SK-N-SH (cell line): ENCODE data around the gene TOMM22. TPM values are rescaled to one million over a fixed set of nuclear protein-coding genes. Genes with fewer than 3 reads are reported as not detected.

Experiments
- CTCF ChIA-PET: fragments of 300-600, 350-600 bp; formaldehyde crosslinking; extraction: SDS; loops from one replicate; lab custom pipeline; 2021; lab: Yijun Ruan, JAX
- POLR2A ChIA-PET: fragments of 350-600 bp; sonication (Branson Sonifier 250); formaldehyde crosslinking; extraction: SDS; loops from one replicate; lab custom pipeline; 2020; ENCODE audit warnings: antibody characterized with exemption, inconsistent platforms; lab: Yijun Ruan, JAX
- DNase-seq: peaks from one replicate; pipeline ENCODE4 v3.0.0; 2012
- H2AFZ ChIP-seq: fragments of 200-600 bp; sonication (generic); 2 replicates; pipeline ENCODE4 v1.8.1; 2016; ENCODE audit warnings: antibody characterized with exemption, mild to moderate bottlenecking, low read depth
- H3F3A ChIP-seq: fragments of 200-600 bp; sonication (generic); replicated peaks from 2 replicates; pipeline ENCODE3; 2016; ENCODE audit warnings: antibody characterized with exemption, mild to moderate bottlenecking; ENCODE audit not compliant: insufficient read depth
- H3K27ac ChIP-seq, 2 experiments: fragments of 200-500 bp in 1 of 2; fragments of 200-600 bp in 1 of 2; sonication (Bioruptor generic) in 1 of 2; sonication (generic), shearing (Covaris generic) in 1 of 2; 2 replicates each; pipeline versions ENCODE4 v1.5.1 to v1.6.1; 2014 to 2016; ENCODE audit warnings: low read depth in 2 of 2, inconsistent platforms in 1 of 2, low read length in 1 of 2, mild to moderate bottlenecking in 1 of 2, mixed read lengths in 1 of 2
- H3K27me3 ChIP-seq: fragments of 200-600 bp; sonication (generic), shearing (Covaris generic); 2 replicates; pipeline ENCODE4 v1.6.1; 2016; ENCODE audit warnings: mixed run types; ENCODE audit not compliant: insufficient read depth
- H3K36me3 ChIP-seq, 2 experiments: fragments of 200-500 bp in 1 of 2; fragments of 200-600 bp in 1 of 2; sonication (Bioruptor generic) in 1 of 2; sonication (generic) in 1 of 2; replicated peaks in 1 of 2; 2 replicates each; pipeline versions ENCODE3 to v1.5.1; 2014 to 2016; ENCODE audit warnings: low read length in 1 of 2, mild to moderate bottlenecking in 1 of 2; ENCODE audit not compliant: insufficient read depth in 2 of 2, control insufficient read depth in 1 of 2
- H3K4me1 ChIP-seq, 2 experiments: fragments of 200-500 bp in 1 of 2; fragments of 200-600 bp in 1 of 2; sonication (Bioruptor generic) in 1 of 2; sonication (generic), shearing (Covaris generic) in 1 of 2; 2 replicates each; pipeline versions ENCODE4 v1.5.1 to v1.6.1; 2014 to 2016; ENCODE audit warnings: low read depth in 1 of 2, low read length in 1 of 2, mixed run types in 1 of 2; ENCODE audit not compliant: insufficient read depth in 2 of 2, control insufficient read depth in 1 of 2
- H3K4me2 ChIP-seq: fragments of 200-600 bp; sonication (generic), shearing (Covaris generic); 2 replicates; pipeline ENCODE4 v1.6.1; 2017; ENCODE audit warnings: mixed run types
- H3K4me3 ChIP-seq, 2 experiments: fragments of 200-500 bp in 1 of 2; fragments of 200-600 bp in 1 of 2; sonication (Bioruptor generic) in 1 of 2; sonication (generic), shearing (Covaris generic) in 1 of 2; 2 replicates each; pipeline versions ENCODE4 v1.5.1 to v1.8.1; 2014 to 2016; ENCODE audit warnings: low read depth in 2 of 2, inconsistent platforms in 1 of 2, low read length in 1 of 2, mild to moderate bottlenecking in 1 of 2, mixed read lengths in 1 of 2, moderate library complexity in 1 of 2
- H3K79me2 ChIP-seq: fragments of 200-600 bp; sonication (generic); 2 replicates; pipeline ENCODE4 v1.8.1; 2017; ENCODE audit warnings: mild to moderate bottlenecking; ENCODE audit not compliant: insufficient read depth
- H3K9ac ChIP-seq: fragments of 200-600 bp; sonication (generic); 2 replicates; pipeline ENCODE4 v1.6.1; 2017; ENCODE audit warnings: mixed run types
- H3K9me2 ChIP-seq: fragments of 200-600 bp; sonication (generic); 2 replicates; pipeline ENCODE4 v1.6.1; 2017; ENCODE audit warnings: mixed run types
- H3K9me3 ChIP-seq: fragments of 200-600 bp; sonication (generic); 2 replicates; pipeline ENCODE4 v1.6.1; 2017; ENCODE audit warnings: mixed run types, mild to moderate bottlenecking, moderate library complexity
- H4K20me1 ChIP-seq: fragments of 200-600 bp; sonication (generic); 2 replicates; pipeline ENCODE4 v1.6.1; 2017; ENCODE audit warnings: mild to moderate bottlenecking, mixed run types; ENCODE audit not compliant: insufficient read depth
- CHD2 ChIP-seq: fragments of 150-350 bp; IDR thresholded peaks from 2 replicates; pipeline ENCODE4 v1.6.1; 2018; ENCODE audit warnings: low read length; ENCODE audit not compliant: partially characterized antibody
- EP300 ChIP-seq, 2 experiments: IDR thresholded peaks; 2 replicates each; pipeline versions ENCODE4 v1.4.0 to v1.6.1; 2012; ENCODE audit warnings: borderline replicate concordance in 1 of 2, low read depth in 1 of 2, low read length in 1 of 2
- FOSL2 ChIP-seq: IDR thresholded peaks from 2 replicates; pipeline ENCODE4 v1.4.0; 2012; ENCODE audit warnings: low read depth, mild to moderate bottlenecking, moderate library complexity, borderline replicate concordance
- JUND ChIP-seq: IDR thresholded peaks from 2 replicates; pipeline ENCODE4 v1.4.0; 2012
- MXI1 ChIP-seq: IDR thresholded peaks from 2 replicates; pipeline ENCODE4 v1.6.1; 2012; ENCODE audit warnings: mild to moderate bottlenecking, low read depth, low read length, improper control_type of control experiment
- NFIC ChIP-seq: IDR thresholded peaks from 2 replicates; pipeline ENCODE4 v1.4.0; 2012; ENCODE audit warnings: borderline replicate concordance
- NRF1 ChIP-seq: IDR thresholded peaks from 2 replicates; pipeline ENCODE4 v1.6.1; 2012; ENCODE audit warnings: low read depth, mild to moderate bottlenecking, low read length
- RAD21 ChIP-seq: IDR thresholded peaks from 2 replicates; pipeline ENCODE4 v1.6.1; 2012; ENCODE audit warnings: mild to moderate bottlenecking, low read length
- REST ChIP-seq: IDR thresholded peaks from 2 replicates; pipeline ENCODE4 v1.6.1; 2012; ENCODE audit warnings: mild to moderate bottlenecking, low read depth, low read length, moderate library complexity
- RXRA ChIP-seq: IDR thresholded peaks from 2 replicates; pipeline ENCODE4 v1.4.0; 2012; ENCODE audit warnings: low read depth, mild to moderate bottlenecking, borderline replicate concordance
- SMC3 ChIP-seq: IDR thresholded peaks from 2 replicates; pipeline ENCODE4 v1.6.1; 2012; ENCODE audit warnings: low read depth, low read length, improper control_type of control experiment
- TCF12 ChIP-seq: IDR thresholded peaks from 2 replicates; pipeline ENCODE4 v1.4.0; 2012
- TEAD4 ChIP-seq: IDR thresholded peaks from 2 replicates; pipeline ENCODE4 v1.4.0; 2012; ENCODE audit warnings: mild to moderate bottlenecking, borderline replicate concordance; ENCODE audit not compliant: insufficient read depth
- USF1 ChIP-seq: IDR thresholded peaks from 2 replicates; pipeline ENCODE4 v1.4.0; 2012; ENCODE audit warnings: low read depth, borderline replicate concordance
- USF2 ChIP-seq: fragments of 150-350 bp; IDR thresholded peaks from 2 replicates; pipeline ENCODE4 v1.6.1; 2017; ENCODE audit warnings: antibody characterized with exemption, low read length, low read depth, borderline replicate concordance
- WGBS: methylation state at CpG from one replicate; pipeline ENCODE4 v1.1.6; 2017; ENCODE audit warnings: low lambda C conversion rate; 5-methylcytosine and 5-hydroxymethylcytosine counted together
- polyA plus RNA-seq, 3 experiments: library from polyadenylated mRNA; depleted of rRNA; stranded (reverse); fragments of >200 nt; gene quantifications; 2 replicates each; pipeline ENCODE4 v1.2.3, GENCODE V29; 2012
- TF ChIP-seq, protein P1 (sequence below): IDR thresholded peaks from 2 replicates; pipeline ENCODE4 v1.4.0; 2012; ENCODE audit warnings: low read depth

TOMM22 gene
- polyA plus RNA-seq, 1 of the 3 experiments (the other 2 are of a cell fraction) = 33.1 TPM

DNA sequence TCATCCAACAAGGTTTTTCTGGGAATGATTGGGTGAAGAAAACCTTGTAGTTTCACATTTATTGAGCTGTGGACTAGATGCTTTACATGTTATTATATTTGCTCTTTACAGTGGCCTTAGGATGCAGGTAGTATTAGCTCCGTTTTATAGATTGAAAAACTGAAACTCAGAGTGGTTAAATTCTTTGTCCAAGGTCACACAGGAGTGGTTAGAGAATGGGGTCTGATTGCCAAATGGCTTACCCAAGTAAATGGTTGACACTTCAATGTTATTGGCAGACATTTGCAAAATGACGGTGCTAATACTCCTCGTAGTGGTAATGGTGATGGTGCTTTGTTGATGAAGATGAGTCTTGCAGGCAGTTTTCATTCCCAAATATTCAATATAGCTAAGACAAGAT is 26.2 kb downstream of the TOMM22 start:
- H3K79me2 ChIP-seq = peaks cover 65% of the 10 kb centered on the region
- no peak overlapping the region for H2AFZ ChIP-seq
- TF ChIP-seq NFIC (no peak), CHD2 (no peak), TCF12 (no peak), RXRA (no peak), RAD21 (no peak), MXI1 (no peak), JUND (no peak), EP300 (IDR thresholded peaks at IDR 0.05; ENCODE audit: borderline replicate concordance in 1 of 2, low read depth in 1 of 2, low read length in 1 of 2) (no peak), REST (no peak), SMC3 (no peak), USF2 (no peak), USF1 (no peak), TEAD4 (no peak), FOSL2 (no peak), NRF1 (no peak)
- TF ChIP-seq, protein P1, sequence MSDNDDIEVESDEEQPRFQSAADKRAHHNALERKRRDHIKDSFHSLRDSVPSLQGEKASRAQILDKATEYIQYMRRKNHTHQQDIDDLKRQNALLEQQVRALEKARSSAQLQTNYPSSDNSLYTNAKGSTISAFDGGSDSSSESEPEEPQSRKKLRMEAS = no peak
- H3K9me3 ChIP-seq = no peaks in the 10 kb centered on the region
- ChIA-PET POLR2A (no interaction called here), CTCF (interaction anchor here (1.3 to 1.7 kb wide), 2 partner anchors 25 to 26 kb away, joined by 3 to 6 read pairs; partner anchors contain the start of gene TOMM22)
- WGBS = 94% methylated on average over 3 of the region's 3 CpGs
- H4K20me1 ChIP-seq = peaks cover 21% of the 10 kb centered on the region; the same call in 1 of the 2 replicates
- H3K27ac ChIP-seq = no peak overlapping the region
- peaks cover 0 to 5% of the 10 kb centered on the region in 2 experiments; a peak in 2 of 4 replicates for H3K4me1 ChIP-seq
- no peaks in the 10 kb centered on the region for H3F3A ChIP-seq
- no peak overlapping the region for H3K9ac ChIP-seq
- no peaks in the 10 kb centered on the region for H3K9me2 ChIP-seq
- H3K4me2 ChIP-seq = 0 out of 2 replicates have a peak overlapping the region, but pooled peaks have one; percentile 77
- peaks cover 0 to 3% of the 10 kb centered on the region in 2 experiments for H3K36me3 ChIP-seq
- no peak overlapping the region for H3K4me3 ChIP-seq
- no peaks in the 10 kb centered on the region for H3K27me3 ChIP-seq
- DNase-seq = no peak
